ACHN (cell line): ENCODE measurements around the gene MAPKBP1.
A peak's percentile ranks its signal among the peaks of the same experiment; 100 is the strongest.

Experiments
- DNase-seq: peaks from one replicate; pipeline ENCODE4 v3.0.0-alpha.2; 2015
- in situ Hi-C: cut with HindIII; loops from 2 replicates; pipeline ENCODE4 v1.10.0; 2017; ENCODE audit warnings: low sequenced_read_pairs, low pct_ligation_motif_present, low pct_unique_long_range_greater_than_20kb

The MAPKBP1 gene

DNA sequence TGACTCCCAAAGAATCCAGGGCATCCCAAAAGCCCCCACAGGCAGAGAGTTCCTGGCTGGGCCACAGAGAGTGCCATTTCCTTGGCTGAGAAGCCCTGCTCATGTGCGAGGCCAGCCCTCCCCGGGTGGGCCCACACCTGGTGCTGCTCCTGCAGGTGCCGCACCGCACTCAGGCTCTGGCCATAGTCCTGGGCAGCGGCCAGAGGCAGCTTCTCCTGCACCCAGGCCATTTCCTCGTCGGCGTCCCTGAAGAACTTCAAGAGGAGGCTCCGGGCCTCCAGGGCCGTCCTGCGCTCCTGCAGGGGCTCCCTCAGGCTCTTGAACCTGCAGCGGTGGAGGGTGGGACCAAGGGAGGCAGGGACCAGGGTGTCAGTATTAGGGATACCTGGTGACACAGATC lies 82.4 kb downstream of the MAPKBP1 start:
- in situ Hi-C loops, result no loop called here
- DNase-seq, result no peak

DNA sequence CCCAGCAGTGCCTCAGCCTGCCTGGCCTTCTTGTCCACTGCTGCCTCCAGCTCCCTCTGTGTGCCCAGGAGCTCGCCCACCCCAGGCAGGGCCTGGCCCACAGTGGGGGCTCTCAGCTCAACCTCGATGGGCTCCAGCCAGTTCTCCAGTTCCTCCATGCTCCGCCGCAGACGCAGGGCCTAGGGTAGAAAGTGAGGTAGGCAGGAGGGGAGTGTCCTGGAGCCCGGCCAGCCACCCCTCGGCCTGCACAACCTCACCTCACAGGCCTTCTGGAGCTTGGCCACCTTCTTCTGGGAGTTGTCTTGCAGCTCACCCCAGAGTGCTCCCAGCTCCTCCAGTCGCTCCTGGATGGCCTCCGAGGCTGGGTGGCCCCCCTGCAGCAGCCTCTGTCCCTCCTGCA lies 83.0 kb downstream of the MAPKBP1 start:
- in situ Hi-C loops, result no loop called here
- DNase-seq, result no peak

- in situ Hi-C loops, result no loop called here
- no peak for DNase-seq
Observed at GRCh38 chr15:41858756-41859155, 84.5 kb downstream of the MAPKBP1 start.

GRCh38 chr15:41860049-41860828 lies 86.0 kb downstream of the MAPKBP1 start:
- in situ Hi-C loops, result no loop called here
- no peak for DNase-seq

GRCh38 chr15:41861736-41862356 lies 87.6 kb downstream of the MAPKBP1 start:
- in situ Hi-C loops, result no loop called here
- DNase-seq, result no peak

DNA sequence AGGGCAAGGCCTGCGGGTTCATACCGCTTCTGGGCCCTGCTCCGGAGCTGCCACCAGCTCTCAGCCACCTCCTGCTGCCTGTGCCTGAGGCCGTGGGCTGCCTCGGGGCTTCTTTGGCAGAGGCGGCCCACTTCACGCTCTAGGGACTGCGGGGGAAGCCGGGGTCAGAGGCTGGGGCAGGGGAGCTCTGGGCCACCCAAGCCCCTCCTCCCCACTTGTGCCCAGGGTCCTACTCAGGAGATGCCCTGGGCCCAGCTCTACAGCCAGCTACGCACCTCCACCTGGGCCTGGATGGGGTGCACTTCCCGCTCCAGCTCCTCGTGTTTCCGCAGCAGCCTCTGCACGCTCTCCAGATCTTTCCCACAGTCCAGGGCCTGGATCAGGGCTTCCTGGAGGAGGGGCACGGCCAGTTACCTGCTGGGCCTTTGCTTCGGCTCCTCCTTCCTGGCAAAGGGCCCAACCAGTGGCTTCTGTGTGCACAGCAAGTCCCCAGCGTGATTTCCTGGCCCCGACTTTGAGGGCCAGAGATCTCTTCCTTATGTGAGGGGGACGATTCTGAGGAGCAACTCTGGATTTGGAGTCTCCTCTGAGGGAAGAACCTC lies 88.3 kb downstream of the MAPKBP1 start:
- DNase-seq, result no peak
- in situ Hi-C loops, result no loop called here

DNA sequence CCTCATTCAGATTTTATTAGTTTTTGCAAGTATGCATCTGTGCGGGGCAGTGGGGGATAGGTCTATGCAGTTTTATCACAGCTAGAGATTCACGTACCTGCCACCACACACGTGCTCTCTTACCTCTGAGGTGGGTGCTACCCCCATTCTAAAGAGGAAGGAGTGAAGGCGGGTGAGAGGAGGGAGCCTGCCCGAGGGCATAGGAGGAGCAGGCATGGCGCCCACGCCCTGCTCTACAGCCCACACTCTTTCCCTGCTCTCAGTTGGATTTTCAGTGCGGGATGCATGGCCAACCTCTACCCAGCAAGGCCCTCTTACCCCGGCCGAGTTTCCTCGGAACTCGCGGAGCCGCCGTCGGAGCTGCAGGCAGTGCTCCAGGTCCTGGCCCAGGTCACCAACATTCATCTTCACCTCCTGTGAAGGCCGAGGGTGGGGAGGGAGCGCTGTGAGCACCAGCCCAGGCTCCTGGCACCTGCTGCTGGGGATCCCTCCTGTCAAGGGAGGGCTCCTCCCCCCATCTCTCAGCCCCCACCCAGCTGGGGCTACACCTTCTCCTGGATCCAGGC lies 91.3 kb downstream of the MAPKBP1 start:
- in situ Hi-C loops, result no loop called here

DNA sequence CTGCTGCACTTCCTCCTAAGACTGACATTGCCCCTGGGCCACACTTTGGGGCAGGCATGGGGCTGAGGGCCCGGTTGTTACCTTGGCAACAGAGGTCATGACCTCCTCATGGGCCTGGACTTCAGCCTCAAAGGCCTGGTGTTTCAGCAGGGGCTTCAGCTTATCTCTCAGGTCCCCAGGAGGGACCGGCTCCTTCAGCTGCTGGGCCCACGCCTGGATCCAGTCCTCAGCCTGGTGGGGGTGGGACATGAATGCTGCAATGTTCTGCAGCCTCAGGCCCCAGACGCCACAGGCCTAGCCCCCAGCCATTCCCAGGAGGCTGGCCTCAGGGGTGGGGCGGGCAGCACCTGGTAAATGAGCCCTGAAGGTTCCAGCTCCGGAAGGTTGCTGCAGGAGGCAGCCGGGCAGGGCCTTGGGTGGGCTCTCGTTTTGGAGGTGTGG lies 92.0 kb downstream of the MAPKBP1 start:
- in situ Hi-C loops, result no loop called here
- DNase-seq, result no peak

More for the DNA sequence above, 91.3 kb downstream of the MAPKBP1 start:
- no peak for DNase-seq

DNA sequence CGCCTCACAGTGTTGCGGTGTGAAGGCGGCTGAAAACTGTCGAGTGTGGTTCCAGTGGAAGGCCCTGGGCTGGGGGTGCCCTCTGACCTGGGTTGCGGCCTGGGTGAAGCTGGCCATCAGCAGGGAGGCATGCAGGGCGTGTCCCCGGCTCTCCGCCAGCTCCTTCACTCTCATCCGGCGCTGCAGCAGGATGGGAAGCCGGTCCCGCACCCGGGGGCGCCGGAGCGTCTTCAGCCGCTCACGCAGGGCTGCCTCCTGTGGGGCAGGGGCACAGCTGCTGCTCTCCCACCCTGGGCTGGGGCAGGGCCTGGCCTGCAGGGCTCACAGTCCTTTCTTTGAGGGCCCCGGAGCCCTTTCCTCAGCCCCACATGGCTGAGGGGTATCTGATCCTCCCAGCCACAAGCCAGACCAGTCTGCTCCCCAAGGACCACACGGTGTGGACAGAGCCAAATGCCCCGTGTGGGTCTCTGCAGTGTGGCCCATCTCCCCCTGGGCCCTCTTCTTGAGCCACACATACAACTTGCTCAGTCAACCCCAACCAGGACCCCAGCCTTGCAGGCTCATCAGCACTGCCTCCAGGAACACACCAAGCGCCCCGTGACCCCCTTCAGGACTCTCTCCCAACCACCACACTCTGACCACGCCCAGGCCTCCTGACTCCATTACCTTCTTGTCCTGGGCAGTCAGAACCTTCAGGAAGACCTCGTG lies 92.7 kb downstream of the MAPKBP1 start:
- DNase-seq, result no peak
- in situ Hi-C loops, result no loop called here

- in situ Hi-C loops, result no loop called here
- DNase-seq, result no peak
Observed at GRCh38 chr15:41868321-41868720, 94.0 kb downstream of the MAPKBP1 start.

DNA sequence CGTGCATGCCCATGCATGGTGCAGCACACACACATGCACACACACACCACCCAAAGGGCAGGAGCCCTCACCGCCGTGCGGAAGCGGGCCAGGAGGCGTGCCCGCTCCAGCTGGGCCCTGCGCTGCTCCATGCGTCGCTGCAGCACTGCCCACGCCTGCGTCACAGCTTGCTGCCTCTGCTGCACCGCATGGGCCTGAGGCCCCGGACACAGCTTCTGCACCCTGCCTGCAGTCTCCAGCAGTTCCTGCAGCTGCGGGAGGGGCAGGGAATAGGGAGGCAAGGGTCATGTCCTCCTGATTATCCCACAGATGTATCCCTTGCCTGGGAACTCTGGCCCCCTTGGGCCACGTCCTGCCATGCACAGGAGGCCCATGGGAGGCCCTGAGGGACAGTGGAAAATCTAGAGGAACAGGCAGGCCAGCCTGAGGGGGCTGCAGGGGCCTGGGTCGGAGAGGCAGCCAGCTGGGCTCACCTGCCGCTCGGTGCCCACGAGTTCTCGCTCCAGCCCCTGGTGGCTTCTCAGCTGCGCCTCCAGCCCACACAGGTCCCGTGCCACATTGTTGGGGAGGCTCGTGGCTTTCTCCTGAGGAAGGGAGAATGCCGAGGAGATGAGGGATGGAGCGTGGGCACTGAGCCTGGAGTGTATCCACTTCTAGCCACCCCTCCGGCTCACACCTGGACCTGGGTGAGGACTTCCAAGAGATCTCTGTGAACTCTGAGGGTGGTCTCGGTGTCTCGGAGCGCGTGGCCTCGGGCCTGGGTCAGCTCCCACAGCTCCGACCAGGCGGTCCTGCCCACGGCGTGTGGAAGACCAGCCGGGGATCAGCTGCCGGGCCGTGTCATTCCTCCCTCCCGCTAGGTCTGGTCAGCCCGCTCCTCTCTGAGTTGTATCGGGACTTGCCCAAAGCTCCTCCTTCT lies 95.7 kb downstream of the MAPKBP1 start:
- DNase-seq, result no peak
- in situ Hi-C loops, result no loop called here

- in situ Hi-C loops, result no loop called here
- peak; percentile 88 for DNase-seq
Observed at GRCh38 chr15:41870689-41871081, 96.4 kb downstream of the MAPKBP1 start.

- in situ Hi-C loops, result no loop called here
- no peak for DNase-seq
Observed at GRCh38 chr15:41871175-41871905, 97.1 kb downstream of the MAPKBP1 start.

GRCh38 chr15:41872166-41872747 lies 98.0 kb downstream of the MAPKBP1 start:
- in situ Hi-C loops, result no loop called here
- DNase-seq, result no peak

DNA sequence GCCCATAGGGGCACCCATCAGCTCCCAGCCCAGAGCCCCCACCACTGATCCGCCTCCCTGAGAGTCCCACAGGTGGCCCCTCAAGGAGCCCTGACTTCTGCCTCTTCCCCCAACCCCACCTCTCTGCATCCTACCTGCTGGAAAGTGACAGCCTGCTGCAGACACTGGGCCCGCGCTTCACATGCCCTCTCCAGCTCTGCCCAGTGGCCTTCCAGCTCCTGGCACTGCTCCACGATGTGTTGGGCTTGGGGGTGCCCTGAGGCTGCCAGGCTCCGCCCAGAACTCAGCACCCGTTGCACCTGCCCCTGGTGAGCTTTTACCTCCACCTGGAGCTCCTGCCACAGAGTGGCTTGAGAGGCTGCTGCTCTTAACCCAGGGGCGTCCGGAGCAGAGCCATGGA lies 99.4 kb downstream of the MAPKBP1 start:
- no peak for DNase-seq
- in situ Hi-C loops, result no loop called here

- no peak for DNase-seq
- in situ Hi-C loops, result no loop called here
Observed at GRCh38 chr15:41874736-41875135, 100.5 kb downstream of the MAPKBP1 start.

- in situ Hi-C loops, result no loop called here
- no peak for DNase-seq
Observed at GRCh38 chr15:41876007-41876406, 101.7 kb downstream of the MAPKBP1 start.
